G401.6 (cell line): ENCODE measurements around the gene CBR1.
"Not testable (repeated sequence)": the region's sequence is repeated elsewhere in the genome, so short reads cannot be mapped to it uniquely, and the experiment has no call there.

Source experiments
- FAIRE-seq: peaks from 2 replicates; lab custom pipeline; 2012; peaks lifted over from hg19 to GRCh38; lab: Jason Lieb, UNC

Gene CBR1

GRCh38 chr21:36080386-36080785, 10.6 kb downstream of the CBR1 start:
- no peak for FAIRE-seq

GRCh38 chr21:36082237-36082664, 12.4 kb downstream of the CBR1 start:
- no peak for FAIRE-seq

- FAIRE-seq, result no peak
These were observed 17.7 kb downstream of the CBR1 start for GRCh38 chr21:36087362-36088138.

- no peak for FAIRE-seq
These were observed 20.1 kb downstream of the CBR1 start for GRCh38 chr21:36089946-36090345.

GRCh38 chr21:36092681-36093080, 22.9 kb downstream of the CBR1 start:
- no peak for FAIRE-seq

- no peak for FAIRE-seq
These were observed 23.7 kb downstream of the CBR1 start for GRCh38 chr21:36093512-36093911.

- no peak for FAIRE-seq
These were observed 26.8 kb downstream of the CBR1 start for GRCh38 chr21:36096398-36097290.

GRCh38 chr21:36097427-36098181, 27.8 kb downstream of the CBR1 start:
- no peak for FAIRE-seq

GRCh38 chr21:36098182-36098532, 28.3 kb downstream of the CBR1 start:
- FAIRE-seq, result no peak

GRCh38 chr21:36099000-36099399, 29.2 kb downstream of the CBR1 start:
- FAIRE-seq, result no peak

- not testable (repeated sequence) for FAIRE-seq
These were observed 29.9 kb downstream of the CBR1 start for GRCh38 chr21:36099695-36100211.

- FAIRE-seq, result no peak
These were observed 31.3 kb downstream of the CBR1 start for GRCh38 chr21:36100971-36101641.

GRCh38 chr21:36103434-36103833, 33.6 kb downstream of the CBR1 start:
- no peak for FAIRE-seq

GRCh38 chr21:36104317-36105300, 34.8 kb downstream of the CBR1 start:
- no peak for FAIRE-seq

- no peak for FAIRE-seq
These were observed 35.6 kb downstream of the CBR1 start for GRCh38 chr21:36105327-36105842.

GRCh38 chr21:36109868-36110267, 40.0 kb downstream of the CBR1 start:
- FAIRE-seq, result no peak

- FAIRE-seq, result no peak
These were observed 41.4 kb downstream of the CBR1 start for GRCh38 chr21:36111238-36111637.

GRCh38 chr21:36113647-36114428, 44.0 kb downstream of the CBR1 start:
- FAIRE-seq, result no peak

GRCh38 chr21:36115138-36115730, 45.4 kb downstream of the CBR1 start:
- FAIRE-seq, result no peak
